Kidney epithelial cell (primary cell): ENCODE results near the gene PROM1. TPM values are rescaled to one million over a fixed set of nuclear protein-coding genes. Genes with fewer than 3 reads are reported as not detected.

Experiments
- DNase-seq: peaks from one replicate; pipeline ENCODE4 v3.0.0-alpha.2; 2010; ENCODE audit warnings: low read depth
- H3K27me3 ChIP-seq: 2 replicates; pipeline ENCODE4 v1.6.0; 2011; ENCODE audit warnings: low read length; ENCODE audit not compliant: control insufficient read depth, insufficient read depth
- H3K36me3 ChIP-seq: 2 replicates; pipeline ENCODE4 v1.5.1; 2011; ENCODE audit warnings: low read length; ENCODE audit not compliant: control insufficient read depth, insufficient read depth
- H3K4me3 ChIP-seq: 2 replicates; pipeline ENCODE4 v1.5.1; 2011; ENCODE audit warnings: low read depth, mild to moderate bottlenecking, control low read depth, low read length
- total RNA-seq: library from RNA; depleted of rRNA; stranded (reverse); fragments of >200 nt; gene quantifications from 2 replicates; pipeline ENCODE4 v1.2.3, GENCODE V29; 2015
- TF ChIP-seq, protein P1 (sequence below): IDR thresholded peaks from 2 replicates; pipeline ENCODE4 v1.5.1; 2011; ENCODE audit warnings: mild to moderate bottlenecking, moderate library complexity, low read length, control low read depth, inconsistent platforms; ENCODE audit not compliant: insufficient read depth, poor library complexity, severe bottlenecking

Gene PROM1
- total RNA-seq, 1 donor from 2014 or later, result 69.0 TPM

DNA sequence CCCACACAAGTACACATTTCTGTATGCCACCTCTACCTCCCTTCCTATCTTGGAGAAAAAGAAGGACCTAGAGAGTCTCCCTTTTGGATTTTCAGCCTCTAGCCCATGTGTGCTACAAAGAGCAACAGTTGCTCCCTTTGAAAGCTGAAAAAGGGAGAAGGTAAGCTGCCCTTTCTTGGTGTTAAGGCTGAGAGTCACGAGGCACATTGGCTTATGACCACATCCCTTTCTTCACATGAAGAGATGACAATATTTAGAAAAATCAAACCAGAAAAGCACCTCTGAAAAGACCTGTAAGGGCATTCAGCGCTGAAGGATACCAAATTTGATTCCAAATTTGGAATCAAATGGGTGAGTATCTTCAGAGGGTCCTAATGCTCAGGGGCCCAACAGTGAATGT is 138.9 kb downstream of the PROM1 start:
- Histone ChIP-seq H3K4me3 (no peak overlapping the region), H3K36me3 (no peaks in the 10 kb centered on the region), H3K27me3 (no peaks in the 10 kb centered on the region)
- DNase-seq, result no peak
- TF ChIP-seq, protein P1, sequence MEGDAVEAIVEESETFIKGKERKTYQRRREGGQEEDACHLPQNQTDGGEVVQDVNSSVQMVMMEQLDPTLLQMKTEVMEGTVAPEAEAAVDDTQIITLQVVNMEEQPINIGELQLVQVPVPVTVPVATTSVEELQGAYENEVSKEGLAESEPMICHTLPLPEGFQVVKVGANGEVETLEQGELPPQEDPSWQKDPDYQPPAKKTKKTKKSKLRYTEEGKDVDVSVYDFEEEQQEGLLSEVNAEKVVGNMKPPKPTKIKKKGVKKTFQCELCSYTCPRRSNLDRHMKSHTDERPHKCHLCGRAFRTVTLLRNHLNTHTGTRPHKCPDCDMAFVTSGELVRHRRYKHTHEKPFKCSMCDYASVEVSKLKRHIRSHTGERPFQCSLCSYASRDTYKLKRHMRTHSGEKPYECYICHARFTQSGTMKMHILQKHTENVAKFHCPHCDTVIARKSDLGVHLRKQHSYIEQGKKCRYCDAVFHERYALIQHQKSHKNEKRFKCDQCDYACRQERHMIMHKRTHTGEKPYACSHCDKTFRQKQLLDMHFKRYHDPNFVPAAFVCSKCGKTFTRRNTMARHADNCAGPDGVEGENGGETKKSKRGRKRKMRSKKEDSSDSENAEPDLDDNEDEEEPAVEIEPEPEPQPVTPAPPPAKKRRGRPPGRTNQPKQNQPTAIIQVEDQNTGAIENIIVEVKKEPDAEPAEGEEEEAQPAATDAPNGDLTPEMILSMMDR, result no peak

DNA sequence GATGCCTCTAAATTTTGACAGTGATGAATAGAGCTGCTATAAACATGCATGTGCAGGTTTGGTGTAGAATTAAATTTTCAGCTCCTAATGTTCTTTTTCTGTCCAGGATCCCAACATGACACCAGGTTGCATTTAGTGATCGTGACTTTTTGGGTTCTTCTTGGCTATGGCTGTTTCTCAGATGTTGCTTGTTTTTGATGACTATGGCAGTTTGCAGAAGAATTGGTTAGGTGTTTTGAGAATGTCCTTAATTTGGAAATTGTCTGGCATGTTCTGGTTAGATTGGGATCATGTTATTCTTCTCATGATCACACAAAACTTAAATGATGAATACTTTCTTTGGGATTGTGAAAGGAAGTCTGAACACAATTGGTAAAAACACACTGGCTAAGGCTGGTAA is 141.5 kb downstream of the PROM1 start:
- Histone ChIP-seq H3K27me3 (no peaks in the 10 kb centered on the region), H3K4me3 (no peak overlapping the region), H3K36me3 (no peaks in the 10 kb centered on the region)
- no peak for DNase-seq
- TF ChIP-seq, protein P1, result no peak

DNA sequence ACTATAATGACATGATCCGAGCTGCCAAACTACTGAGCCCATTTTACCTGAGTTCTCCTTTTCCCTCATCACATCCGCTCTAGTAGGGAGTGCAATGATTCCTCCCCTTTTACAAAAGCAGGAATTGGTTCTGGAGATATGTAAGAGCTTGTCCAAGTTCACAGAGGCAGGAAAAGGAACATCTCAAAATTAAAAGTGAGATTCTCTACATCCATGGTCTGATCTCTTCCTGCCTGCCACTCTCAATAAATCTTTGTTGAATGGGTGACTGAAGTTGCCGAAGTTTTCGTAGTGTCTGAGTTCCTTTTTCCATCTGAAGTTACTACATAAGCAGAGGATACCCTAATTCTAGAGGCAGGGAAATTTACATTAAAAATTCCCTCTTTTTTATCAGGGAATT is 145.2 kb downstream of the PROM1 start, which contains the start of gene FGFBP1:
FGFBP1 (minus strand) TSS at position 101 of the 400 bp plus-strand sequence. CDS start 2,108 bp downstream, outside the sequence.
- Histone ChIP-seq H3K4me3 (no peak within 1 kb of the TSS), H3K27me3 (no peaks in the 10 kb centered on the region), H3K36me3 (no peaks in the 10 kb centered on the region)
- TF ChIP-seq, protein P1, result no peak
- DNase-seq, result no peak

DNA sequence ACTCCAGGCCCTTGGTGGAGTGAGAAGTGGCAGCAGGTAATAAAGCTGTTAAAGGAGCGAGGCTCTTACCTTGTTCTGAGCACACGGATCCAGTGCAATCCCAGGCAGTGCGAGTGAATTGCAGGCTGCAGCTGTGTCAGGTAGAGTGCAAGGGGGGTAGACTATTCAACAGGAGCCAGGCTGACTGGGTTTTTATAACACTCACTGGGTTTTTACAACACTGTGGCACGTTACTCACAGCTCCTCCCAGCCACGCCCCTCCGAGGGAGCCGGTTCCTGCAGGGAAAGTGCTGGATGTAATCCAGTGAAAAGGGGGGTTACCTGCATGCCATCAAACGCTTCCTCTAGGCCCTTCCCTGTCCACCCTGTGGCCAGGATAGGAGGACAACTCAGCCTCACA is 145.6 kb downstream of the PROM1 start:
- TF ChIP-seq, protein P1, result no peak
- Histone ChIP-seq H3K27me3 (no peaks in the 10 kb centered on the region), H3K36me3 (no peaks in the 10 kb centered on the region), H3K4me3 (no peak overlapping the region)
- DNase-seq, result no peak

DNA sequence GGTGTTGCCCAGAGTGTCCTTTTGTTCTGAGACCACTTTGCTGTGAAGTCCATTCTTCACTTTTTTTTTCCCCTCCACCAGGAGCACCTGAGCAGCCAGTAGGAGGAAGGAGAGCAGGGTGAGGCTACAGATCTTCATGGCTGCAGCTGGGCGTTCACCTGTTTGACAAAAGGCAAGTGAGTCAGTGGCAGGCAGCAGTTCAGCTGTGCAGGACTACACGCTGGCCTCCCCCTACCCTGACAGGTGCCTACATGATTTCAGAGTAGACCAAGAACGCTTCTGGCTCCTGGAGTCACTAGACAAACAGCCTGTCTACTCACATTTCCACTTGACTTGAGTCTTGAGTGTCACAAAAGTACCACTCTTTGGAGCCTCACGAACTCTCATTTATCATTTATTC is 147.3 kb downstream of the PROM1 start:
- no peak overlapping the region for H3K4me3 ChIP-seq
- TF ChIP-seq, protein P1, result no peak
- H3K27me3 ChIP-seq, result no peaks in the 10 kb centered on the region
- H3K36me3 ChIP-seq, result no peaks in the 10 kb centered on the region
- no peak for DNase-seq

DNA sequence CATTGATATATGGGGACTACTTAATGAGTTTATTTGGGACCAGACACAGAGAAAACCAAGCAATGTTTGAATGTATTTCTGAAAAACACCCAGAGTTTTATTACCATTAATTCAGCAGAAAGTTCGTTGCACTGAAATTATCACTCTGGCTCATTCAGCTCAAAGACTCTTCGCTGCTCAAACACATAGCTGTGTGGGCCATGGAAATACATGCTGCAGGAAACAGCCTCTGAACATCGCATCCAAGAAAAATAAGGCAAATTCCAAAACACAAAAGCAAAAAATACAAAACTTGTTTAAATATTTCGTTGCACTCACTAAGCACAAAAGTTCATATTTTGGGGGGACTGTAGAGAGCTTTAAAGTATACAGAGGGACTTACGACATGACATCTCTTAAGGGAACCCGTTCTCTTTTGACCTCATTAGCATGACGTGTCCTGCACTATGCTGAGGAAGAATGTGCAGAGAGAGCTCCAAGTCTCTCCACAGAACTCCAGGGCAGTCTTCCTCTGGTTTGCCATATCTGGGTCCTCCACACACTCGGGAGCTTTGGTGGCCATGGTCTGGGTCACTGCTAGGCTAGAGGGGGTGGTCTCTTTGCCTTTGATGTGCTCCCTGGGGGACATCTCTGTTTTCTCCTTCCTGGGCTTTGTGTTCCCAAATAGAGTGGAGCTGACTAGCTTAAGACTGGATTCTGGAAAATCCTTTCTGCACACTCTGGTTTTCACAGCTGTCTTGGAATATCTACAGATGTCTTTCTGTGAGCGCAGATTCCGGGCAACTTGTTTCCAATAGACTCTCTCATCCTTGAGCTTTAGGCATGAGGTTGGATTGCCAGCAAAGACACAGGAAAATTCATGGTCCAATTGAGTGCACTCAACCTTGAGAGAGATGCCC is 148.1 kb downstream of the PROM1 start:
- Histone ChIP-seq H3K36me3 (no peaks in the 10 kb centered on the region), H3K4me3 (no peak overlapping the region), H3K27me3 (no peaks in the 10 kb centered on the region)
- TF ChIP-seq, protein P1, result no peak
- no peak for DNase-seq
